HG03095 (cell line): ENCODE results near the gene MTHFD1L.
"Not testable (repeated sequence)": the region's sequence is repeated elsewhere in the genome, so short reads cannot be mapped to it uniquely, and the experiment has no call there.

ENCODE experiments used
- ATAC-seq: cut with Tn5 transposase; IDR thresholded peaks from one replicate; pipeline ENCODE4 v1.9.1; 2021; ENCODE audit warnings: moderate library complexity; ENCODE audit not compliant: unreplicated experiment

The MTHFD1L gene

DNA sequence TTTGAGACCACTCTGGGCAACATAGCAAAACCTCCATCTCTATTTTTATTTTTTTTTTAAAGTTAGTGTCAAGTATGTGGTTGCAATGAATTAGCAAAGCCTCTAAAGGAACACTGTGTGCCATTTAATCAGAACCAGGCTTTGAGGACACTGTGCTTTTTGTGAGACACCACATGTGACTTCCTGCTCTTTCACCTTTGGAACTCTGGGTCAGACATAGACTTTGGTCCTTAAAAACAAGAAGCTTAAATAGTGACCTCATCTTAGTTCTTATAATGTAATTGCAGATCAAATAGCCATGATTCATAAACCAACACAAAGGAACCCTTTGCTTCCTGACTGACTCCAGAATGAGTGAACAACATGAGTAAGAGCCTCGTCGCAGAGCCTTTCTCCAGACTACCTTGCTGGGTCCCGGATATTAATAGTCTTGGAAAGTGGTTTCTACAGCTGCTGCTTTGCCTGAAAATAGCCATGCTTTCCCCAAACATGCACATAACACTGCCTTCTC, 170.8 kb downstream of the MTHFD1L start:
- not testable (repeated sequence) for ATAC-seq

DNA sequence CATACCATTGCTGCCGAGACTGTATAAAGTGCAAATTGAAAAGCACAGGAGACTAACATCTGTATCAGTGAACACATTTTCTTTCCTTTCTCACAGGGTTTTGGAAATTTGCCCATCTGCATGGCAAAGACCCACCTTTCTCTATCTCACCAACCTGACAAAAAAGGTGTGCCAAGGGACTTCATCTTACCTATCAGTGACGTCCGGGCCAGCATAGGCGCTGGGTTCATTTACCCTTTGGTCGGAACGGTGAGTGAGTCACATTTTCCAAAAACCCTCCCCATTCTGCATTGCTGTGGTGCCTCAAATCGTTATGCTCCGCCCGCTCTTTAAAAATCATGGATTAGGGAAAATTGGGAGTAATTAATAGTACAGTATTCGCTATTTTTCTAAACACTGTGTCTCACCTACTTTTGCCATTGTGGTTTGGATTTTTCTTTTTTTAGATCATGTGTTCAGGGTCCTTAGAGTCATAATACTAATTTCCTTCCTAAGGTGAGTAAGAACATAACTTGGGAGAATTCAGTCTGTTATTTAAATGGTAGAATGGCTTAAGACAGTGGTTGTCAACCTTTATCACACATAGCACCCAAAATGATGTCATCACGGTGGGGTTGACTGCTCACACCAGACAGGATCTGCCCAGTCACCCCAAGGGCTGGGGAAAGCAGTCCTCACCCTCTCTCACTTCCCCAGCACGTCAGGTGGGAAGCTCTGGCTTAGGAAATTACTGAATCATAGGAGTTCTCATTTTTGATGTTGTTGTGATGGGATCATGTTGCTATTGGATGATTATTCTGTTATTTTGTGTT, 171.6 kb downstream of the MTHFD1L start:
- no peak for ATAC-seq

DNA sequence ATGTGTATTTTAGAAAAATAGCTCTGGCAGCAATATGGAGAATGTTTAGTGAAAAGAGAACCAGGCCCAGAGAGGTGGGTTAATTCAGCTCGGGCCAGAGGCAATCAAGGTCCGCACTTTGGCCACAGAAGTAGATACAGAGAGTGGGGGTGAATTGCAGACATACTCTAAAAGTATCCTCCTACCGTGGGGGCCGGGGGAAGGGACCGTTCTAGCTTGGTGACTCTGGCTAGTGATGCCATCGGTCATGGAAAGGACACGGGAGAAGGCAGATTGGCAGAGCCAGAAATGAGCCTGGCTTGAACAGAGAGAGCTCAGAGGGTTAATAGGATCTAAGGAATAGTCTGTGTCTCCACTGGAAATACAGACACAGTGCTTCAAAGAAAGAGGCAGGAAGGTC, 173.1 kb downstream of the MTHFD1L start:
- ATAC-seq, result no peak

DNA sequence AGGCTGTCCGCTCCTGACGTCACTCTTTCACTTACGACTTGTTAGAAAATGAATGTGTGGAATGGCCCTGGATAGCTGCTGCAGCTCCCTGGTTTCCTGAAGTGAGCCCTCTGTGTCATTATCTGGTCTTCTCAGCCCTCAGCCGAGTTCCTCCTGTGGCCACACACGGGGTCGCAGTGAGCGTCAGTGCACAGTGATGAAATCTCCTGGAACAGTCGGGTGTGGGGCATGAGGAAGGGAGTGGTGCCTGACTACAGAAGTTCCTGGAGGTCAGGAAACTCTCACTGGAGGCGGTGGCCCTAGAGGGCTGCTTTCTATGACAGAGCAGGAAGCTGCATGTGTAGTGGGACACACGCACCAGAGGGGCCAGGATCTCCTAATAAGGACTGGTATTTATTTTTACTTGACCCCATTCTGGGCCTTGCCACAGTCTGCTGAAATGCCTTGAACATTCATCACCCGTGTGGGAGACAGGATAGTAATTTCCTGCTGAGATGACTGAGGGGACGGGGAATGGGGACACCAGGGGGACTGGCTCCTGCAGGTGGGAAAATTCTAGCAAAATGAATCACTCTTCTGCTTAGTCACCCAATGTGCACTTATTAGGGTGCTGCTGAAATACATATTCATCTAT, 175.5 kb downstream of the MTHFD1L start:
- ATAC-seq, result not testable (repeated sequence)

DNA sequence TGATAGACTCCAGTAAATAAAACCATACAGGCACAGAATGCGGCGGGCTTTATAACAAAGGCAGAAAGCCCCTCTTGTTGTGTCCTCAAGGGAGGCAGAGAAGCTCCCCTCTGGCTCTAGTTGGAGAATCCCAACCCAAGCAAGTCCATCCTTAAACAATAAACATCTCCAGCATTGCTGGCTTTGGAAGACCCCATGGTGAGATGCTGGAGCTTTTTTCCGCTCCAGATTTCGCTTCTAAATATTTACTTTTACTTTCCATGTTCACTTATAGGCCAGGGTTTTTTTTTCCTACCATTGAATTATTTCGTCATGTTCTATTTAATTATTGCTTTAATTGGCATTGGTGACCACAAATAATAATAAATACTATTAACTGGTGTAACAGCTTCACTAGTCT, 176.2 kb downstream of the MTHFD1L start:
- ATAC-seq, result no peak

DNA sequence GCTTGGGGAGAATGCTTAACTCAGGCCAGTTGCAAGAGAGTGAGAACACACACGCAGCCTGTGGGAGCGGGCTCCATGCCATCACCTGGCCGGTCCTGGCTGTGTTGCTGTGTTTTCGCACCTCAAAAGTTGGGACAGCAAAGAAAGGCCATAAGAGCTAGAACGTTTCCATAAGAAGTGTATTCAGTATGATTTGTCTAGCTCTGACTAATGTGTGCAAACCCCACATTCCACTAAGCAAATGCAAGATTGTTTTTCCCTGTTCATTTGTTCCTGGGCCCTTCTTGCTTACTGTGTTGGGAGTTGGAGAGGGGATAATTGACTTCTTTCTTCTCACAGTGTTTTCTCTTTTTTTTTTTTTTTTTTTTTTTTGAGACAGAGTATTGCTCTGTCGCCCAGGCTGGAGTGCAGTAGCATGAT, 177.4 kb downstream of the MTHFD1L start:
- ATAC-seq, result not testable (repeated sequence)

DNA sequence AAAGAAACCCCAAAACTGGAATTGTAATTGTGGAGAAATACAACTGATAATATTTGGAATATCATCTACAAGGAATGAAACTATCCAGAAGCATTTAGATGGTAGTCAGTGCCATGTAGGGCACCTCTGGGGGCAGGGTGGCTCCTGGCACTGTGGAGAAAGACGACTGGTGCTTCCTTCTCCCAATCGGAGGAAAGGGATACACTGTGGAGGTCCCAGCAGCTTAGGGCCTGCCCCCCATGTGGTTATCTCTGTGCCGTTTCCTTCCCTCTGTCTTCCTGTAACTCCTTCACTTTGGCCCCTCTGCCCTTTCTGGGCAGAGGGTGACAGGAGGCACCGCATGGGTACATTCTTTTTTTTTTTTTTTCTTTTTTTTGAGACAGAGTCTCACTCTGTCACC, 178.4 kb downstream of the MTHFD1L start:
- no peak for ATAC-seq

DNA sequence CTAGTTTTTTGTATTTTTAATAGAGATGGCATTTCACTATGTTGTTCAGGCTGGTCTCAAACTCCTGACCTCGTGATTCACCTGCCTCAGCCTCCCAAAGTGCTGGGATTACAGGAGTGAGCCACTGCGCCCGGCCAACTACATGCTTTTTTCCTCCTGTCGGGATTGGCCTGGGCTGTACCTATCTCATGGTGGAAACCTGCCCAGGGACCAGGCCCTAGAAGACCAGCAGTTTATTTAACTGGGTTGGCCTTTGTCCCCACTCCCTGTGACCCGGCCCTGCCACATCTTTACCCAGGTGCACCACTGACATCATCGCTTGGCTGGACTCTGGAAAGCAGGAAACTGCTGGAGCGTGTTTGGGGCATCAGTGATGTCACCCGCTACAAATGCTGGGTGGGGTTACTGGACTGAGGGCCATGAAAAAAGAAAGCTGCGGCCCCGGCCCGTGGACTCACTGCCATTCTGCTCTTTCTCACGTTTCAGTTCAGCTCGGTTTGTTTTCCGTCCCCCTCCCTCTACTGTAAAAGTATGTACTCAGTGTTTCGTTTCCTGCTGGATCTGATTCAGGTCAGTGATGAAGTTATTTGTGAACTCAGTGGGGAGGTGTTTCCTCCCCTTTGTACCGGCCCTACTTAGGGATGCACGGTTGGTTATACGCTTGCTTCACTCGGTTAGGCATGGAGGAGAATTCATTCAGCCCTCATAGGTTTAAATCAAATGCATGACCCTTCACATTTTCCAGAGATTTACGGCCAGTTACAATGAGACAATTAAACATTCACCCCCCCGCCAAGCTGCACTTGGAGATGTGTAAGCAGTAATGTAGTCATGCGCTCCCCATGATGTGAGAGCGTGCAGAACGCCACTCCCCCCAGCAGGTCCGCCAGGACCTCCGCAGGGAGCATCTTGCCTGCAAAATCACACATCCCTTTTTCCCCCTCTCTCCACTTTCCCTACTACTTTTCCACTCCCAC, 179.3 kb downstream of the MTHFD1L start:
- ATAC-seq, result no peak

DNA sequence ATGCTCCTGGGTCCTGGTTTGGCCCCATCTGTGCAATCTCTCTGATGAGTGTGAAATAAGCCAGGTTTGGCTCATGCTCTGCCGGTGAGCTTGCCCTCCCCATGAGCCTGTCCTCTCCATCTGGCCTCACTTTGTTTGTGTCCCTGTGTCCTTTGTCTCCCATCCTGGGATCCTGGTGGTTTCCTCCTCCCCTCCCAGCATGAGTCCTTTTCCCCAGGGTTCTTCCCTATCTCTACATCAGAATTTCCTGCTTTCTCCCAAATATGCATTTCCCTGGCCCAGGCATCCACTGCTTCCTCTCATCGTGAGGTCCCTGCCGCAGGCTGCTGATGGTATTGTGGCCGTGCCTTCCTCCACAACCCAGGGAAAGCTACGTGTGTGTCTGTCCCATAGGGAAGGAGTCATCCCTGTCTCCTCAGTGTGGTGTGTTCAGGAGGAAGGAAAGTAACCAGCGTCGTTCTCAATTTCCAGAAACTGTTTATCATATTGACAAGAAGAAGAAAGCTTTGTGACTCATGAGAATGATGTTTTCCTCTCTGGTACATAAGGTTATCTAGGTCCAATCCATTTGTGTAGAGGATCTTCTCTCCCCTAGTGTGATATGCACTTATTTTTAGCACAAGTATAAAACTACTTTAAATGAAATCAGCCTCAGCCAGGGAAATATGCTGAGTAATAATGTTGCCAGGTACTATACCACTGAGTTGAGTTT, 180.2 kb downstream of the MTHFD1L start:
- not testable (repeated sequence) for ATAC-seq

DNA sequence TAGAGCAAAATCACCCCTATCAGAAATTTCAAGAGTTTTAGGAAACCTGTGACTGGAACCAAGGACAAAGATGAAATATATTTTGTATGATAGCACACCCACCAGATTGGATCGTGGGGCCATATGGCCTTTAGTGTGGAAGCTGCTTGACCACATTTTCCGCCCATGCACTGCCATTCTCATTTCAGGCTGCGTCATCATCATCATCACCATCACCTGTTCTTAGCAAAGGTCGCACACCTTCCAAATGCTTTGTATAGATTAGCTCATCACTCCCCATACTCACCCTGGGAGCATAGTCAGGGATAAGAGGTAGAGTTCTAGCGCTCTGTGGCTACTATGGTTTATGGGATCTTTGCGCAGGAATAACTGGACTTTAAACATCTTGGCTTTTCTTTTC, 185.7 kb downstream of the MTHFD1L start:
- no peak for ATAC-seq

DNA sequence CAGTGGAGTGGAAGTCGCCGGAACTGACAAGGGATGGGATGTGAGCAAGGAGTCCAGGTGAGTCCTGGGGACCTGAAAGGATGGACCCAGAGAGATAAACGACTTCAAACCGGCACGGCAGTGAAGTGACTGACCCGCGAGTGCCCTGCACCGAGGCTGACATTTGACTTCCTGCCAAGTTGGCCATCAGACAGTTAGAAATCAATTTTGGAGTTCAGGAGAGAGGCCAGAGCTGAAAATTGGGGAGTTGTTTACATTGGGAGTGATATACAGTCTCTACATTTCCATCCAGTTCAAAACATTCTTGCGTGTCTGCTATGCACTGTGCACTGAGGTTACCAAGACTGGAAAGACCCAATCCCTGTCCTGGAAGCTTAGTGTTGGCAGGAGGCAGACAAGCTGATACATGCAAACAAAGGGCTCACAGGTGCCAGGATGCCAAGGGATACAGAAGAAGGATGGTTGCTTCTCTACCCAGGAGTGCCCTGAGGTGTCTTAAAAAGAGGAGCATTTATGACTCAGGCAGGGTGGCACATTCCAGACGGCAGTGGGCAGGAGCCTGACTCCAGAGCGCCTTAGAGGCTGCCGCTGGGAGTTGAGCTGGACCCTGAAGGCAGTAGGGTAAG, 186.6 kb downstream of the MTHFD1L start:
- no peak for ATAC-seq

DNA sequence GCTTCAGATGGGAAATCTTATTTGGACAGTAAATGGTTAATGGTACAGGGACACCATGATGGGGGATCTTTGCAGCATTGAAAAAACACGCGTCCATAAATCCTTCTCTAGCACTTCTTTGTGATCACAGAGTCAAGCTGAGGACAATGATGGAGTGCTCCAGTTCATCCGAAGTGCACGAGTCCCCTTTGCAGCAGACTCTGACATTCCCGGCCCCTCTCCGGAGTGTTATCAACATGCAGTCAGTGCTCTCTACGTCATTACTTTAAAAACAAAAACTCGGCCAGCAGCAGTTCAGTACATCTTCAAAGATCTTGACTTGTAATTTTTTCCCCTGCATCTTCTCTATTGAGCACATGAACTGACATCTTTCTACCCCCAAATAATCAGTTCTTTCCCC, 188.8 kb downstream of the MTHFD1L start:
- no peak for ATAC-seq

DNA sequence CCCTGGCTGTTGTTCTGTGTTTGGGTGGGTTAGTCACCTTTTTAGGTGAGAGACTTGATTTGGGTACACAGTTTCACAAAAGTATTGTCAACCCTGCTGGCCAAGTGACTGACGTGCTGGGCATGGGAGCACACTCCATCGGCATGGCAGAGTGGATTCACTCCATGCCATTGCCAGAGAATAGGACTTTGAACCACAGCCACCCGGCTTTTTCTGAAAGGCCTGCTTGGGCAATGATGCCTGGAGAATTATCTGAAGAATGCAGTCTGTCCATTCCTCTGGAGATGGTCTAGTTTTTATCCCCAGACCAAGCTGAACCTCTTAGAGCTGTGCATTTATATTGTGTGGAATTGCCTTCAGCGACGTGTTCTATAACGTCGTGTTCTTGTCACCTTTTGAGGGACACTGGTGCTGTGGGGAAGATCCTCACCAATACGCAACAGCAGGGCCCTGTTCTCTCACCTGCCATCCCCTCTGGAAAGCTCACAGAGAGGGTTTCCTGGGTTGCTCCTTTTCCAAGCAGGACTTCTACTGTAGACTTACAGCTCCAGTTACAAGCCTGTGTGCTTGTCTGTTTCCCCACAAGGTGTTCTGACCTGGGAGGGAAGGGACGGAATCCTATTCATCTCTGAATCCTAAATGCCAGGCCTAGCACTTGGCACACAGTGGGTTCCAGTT, 190.9 kb downstream of the MTHFD1L start:
- no peak for ATAC-seq

DNA sequence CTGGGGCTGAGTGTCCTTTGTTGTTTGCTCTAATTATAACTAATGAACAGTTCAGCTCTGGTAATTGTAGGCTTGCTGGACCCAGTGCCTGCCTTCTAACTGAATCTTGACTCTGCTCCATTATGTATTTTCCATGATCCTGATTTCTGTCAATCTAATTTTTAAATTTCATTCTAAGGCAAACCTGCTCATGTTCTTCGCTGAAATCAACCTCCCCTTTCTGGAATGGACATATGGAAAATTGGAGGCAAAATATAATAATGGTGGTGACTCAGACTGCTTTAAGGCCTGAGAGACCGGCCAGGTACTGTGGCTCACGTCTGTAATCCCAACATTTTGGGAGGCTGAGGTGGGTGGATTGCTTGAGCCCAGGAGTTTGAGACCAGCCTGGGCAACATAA, 191.6 kb downstream of the MTHFD1L start:
- ATAC-seq, result no peak

DNA sequence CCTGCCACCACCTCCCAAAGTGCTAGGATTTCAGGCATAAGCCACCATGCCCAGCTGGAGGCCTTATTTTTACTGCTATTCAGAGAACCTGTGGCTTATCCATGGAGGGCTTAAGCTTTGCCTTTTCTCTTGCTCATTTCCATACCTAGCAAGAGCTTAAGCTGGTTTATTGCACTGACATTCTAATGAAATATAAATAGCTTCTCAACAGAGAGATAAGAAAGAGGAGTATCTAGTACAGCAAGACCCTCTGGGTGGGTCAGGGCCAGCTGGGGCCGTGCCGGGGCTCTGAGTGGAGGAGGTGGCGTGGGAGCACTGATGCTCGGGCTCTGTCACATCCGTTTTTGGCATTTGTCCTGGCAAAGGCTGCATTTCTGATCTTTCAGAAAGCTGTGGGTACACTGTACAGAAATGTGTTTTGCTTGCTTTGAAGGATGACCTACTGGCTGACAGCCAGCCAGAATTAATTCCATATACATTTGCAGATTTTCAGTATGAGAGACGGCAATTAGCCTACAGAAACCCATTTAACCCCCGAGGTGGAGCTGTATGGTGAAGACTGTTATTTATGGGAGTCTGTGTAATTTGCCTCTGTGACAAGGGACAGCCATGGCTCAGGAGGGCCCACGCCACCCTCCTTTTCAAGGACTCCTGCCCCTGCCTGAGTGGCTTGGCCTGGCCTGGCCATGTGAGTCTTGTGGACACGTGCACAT, 192.7 kb downstream of the MTHFD1L start:
- no peak for ATAC-seq

DNA sequence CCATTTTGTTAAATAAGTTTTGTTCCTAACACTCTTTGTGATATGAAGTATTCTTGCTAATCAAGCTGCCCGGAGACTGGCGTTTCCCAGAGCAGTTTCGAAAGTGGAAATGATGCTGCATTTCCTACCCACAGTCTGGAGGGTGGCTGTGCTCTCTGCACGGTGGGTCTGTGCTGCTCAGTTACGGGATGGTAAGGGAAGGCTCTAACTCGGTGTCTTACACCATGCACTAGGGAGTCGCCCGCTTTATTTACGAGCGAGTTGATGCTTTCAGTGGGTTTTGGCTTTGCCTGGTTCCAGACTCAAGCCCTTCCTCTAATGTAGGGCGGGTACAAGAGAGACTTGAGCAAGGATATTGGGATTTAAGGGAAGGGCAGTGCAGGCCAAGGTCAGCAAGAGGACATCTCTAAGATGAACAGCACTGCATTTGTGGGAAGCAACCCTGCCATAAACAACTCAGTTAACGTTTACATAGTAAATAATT, 194.2 kb downstream of the MTHFD1L start:
- ATAC-seq, result no peak

DNA sequence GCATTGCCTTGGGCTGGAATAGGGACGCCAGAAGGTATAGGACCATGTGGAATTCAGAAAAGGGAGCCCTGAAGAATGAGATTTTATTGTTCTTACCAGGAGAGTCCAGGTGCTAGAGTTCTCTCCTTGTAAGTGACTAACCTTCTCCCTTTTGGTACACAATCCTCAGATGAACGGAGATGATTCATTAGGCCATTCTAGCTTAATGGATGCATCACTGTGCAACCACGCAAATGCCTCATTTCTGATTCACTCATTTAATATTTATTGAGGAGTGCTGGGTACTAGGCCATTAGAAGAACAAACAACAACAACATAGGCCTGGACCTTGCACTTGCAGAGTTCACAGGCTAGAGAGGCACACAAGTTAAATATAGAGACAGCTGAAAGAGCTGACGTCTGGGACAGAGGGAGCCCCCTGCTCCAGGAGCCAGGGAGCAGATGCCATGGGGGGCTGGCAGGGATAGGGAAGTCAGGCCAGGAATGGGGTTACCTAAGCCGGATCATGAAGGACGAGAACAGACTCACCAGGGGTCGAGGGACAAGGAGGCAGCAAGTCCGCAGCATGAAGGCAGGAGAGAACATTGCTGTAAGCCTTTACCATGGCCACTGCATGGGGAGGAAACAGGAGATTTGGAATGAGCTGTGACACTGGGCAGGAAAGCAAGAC, 194.7 kb downstream of the MTHFD1L start:
- no peak for ATAC-seq
